GM20000 (cell line): ENCODE results near the gene HIVEP2.

Source experiments
- DNase-seq: peaks from one replicate; pipeline ENCODE4 v3.0.0; 2012; ENCODE audit warnings: low spot score
- TF ChIP-seq, protein P1 (sequence below): IDR thresholded peaks from 2 replicates; pipeline ENCODE4 v1.5.1; 2012; ENCODE audit warnings: mild to moderate bottlenecking, control low read depth; ENCODE audit errors: extremely low read depth, missing control alignments

HIVEP2 gene

DNA sequence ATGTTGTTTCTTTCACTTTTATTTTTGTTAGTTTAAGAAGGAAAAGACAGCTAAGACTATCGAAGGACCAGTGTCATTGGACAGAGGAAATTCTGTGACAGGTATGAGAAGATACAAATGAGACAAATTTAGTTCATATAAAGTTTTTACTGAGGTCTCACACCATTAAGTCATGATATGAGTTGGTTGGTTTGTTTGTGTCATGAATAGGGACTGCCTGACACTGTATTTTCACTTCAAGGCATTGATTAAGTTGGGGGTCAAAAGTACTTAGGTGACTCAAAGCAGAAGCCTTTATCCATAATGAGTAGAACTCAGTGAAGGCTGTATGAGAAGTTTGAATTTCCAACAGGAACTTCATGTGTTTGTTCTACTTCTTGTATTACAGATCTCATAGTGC lies 21.3 kb upstream of the HIVEP2 start:
- no peak for DNase-seq
- TF ChIP-seq, protein P1, sequence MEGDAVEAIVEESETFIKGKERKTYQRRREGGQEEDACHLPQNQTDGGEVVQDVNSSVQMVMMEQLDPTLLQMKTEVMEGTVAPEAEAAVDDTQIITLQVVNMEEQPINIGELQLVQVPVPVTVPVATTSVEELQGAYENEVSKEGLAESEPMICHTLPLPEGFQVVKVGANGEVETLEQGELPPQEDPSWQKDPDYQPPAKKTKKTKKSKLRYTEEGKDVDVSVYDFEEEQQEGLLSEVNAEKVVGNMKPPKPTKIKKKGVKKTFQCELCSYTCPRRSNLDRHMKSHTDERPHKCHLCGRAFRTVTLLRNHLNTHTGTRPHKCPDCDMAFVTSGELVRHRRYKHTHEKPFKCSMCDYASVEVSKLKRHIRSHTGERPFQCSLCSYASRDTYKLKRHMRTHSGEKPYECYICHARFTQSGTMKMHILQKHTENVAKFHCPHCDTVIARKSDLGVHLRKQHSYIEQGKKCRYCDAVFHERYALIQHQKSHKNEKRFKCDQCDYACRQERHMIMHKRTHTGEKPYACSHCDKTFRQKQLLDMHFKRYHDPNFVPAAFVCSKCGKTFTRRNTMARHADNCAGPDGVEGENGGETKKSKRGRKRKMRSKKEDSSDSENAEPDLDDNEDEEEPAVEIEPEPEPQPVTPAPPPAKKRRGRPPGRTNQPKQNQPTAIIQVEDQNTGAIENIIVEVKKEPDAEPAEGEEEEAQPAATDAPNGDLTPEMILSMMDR = no peak

GRCh38 chr6:142965164-142965563 lies 20.2 kb upstream of the HIVEP2 start:
- TF ChIP-seq, protein P1 = no peak
- no peak for DNase-seq

DNA sequence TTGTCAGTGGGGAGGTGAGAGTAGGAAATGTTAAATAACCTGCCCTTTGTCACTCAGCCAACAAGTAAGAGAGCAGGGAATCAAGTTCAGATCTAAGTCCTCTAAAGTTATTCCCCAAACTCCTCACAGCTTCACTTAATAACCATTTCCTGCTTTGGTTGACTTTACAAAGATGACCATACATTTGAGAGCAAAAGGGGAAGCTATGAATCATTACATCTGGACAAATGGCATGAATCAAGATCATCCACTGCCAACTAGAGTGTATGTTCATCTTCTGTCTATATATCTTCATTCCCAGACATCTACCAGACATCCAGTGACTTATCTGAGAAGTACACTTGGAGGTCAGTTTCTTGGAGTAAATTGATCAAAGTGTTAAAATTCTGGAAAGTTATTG lies 15.1 kb upstream of the HIVEP2 start:
- TF ChIP-seq, protein P1 = no peak
- DNase-seq = no peak

GRCh38 chr6:142958343-142958742 lies 13.4 kb upstream of the HIVEP2 start:
- DNase-seq = no peak
- TF ChIP-seq, protein P1 = no peak

DNA sequence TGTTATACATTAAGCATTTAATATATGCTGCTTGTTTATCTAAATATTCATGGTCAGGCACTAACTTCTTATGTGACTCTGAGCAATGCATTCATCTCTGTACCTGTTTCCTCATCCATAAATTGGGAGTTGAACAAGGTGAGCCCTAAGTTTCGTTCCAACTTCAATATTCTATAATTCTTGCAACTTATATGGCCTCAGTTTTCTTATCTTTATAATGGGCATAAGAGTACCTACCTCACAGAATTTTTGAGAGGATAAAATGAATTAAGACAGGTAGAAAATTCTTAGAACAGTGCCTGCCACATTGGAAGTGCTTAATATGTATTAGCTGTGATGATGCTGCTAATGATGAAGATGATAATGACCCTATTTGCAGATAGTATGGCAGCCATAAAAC lies 11.8 kb upstream of the HIVEP2 start:
- no peak for DNase-seq
- TF ChIP-seq, protein P1 = no peak

- no peak for DNase-seq
- TF ChIP-seq, protein P1 = no peak
Observed at GRCh38 chr6:142954844-142955243, 9.9 kb upstream of the HIVEP2 start.

DNA sequence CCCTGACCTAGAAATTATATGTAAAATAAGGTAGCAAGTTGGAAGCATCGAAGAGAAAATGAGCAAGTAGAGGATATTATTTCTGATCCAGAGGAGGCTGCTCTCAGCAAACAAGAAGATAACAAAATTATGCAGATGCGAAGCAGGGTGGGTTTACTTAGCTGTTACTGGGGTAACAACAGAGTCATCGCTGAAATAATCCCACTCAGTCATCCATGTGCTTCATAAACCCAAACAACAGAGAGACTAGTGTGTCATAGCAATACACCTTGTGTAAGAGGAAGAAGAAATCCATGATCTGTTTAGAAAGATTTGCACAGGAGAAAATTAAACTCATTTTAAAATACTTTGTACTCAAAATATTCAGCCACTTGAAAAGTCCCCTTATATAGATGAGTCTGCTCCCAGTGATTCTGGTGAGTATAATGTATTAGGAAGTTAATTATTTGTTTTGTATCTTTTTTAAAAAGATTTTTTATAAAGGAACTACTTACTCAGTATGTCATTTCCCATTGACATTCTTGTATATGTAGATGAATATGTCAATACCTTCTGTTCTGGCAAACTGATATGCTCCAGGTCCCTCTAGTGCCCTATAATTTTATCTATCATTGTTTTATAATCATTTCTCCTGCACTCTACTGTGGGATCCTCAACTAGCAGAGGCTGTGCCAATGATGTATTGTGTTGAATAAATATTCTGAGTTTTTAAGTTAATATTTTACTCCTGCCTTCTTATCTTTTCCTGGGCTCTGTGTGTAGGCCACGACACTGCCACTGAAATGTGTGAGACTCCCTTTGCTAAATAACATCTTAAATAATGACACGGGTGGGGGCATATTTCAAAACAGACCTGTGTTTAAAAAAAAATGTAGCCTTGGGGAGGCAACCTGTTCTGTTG lies 8.6 kb upstream of the HIVEP2 start:
- DNase-seq = no peak
- TF ChIP-seq, protein P1 = no peak
